Stomach smooth muscle (tissue), 2 donors: ENCODE results near the gene KCNH1.

ENCODE experiments used
- H3K27ac ChIP-seq: one replicate; pipeline ENCODE4 v1.7.0; 2013; ENCODE audit warnings: mild to moderate bottlenecking, low read length, inconsistent platforms
- H3K27me3 ChIP-seq, 2 donors: one replicate each; pipeline ENCODE4 v1.7.0; 2013; ENCODE audit warnings: low read length in 2 of 2; ENCODE audit not compliant: insufficient read depth in 2 of 2, control insufficient read depth in 1 of 2
- H3K36me3 ChIP-seq, 2 donors: one replicate each; pipeline ENCODE4 v1.7.0; 2013; ENCODE audit warnings: low read length in 2 of 2; ENCODE audit not compliant: control insufficient read depth in 2 of 2, insufficient read depth in 2 of 2
- H3K4me1 ChIP-seq: one replicate; pipeline ENCODE4 v1.7.0; 2013; ENCODE audit warnings: low read length; ENCODE audit not compliant: control insufficient read depth, insufficient read depth
- H3K4me3 ChIP-seq, 2 donors: one replicate each; pipeline ENCODE4 v1.7.0; 2013; ENCODE audit warnings: low read length in 2 of 2
- H3K9ac ChIP-seq, 2 donors: one replicate each; pipeline ENCODE4 v1.7.0; 2013; ENCODE audit warnings: low read length in 2 of 2, mild to moderate bottlenecking in 1 of 2
- H3K9me3 ChIP-seq, 2 donors: one replicate each; pipeline ENCODE4 v1.7.0; 2013; ENCODE audit warnings: low read length in 2 of 2; ENCODE audit not compliant: control insufficient read depth in 2 of 2
- donor health status: healthy.
- donor health status: Pancreatic carcinoma.

Gene KCNH1

GRCh38 chr1:210652329-210652954 is 481.5 kb downstream of the KCNH1 start:
- H3K27ac ChIP-seq: no peak overlapping the region
- no peaks in the 10 kb centered on the region for H3K27me3 ChIP-seq
- H3K36me3 ChIP-seq: no peaks in the 10 kb centered on the region
- no peak overlapping the region for H3K4me3 ChIP-seq
- H3K4me1 ChIP-seq: no peaks in the 10 kb centered on the region
- no peak overlapping the region for H3K9ac ChIP-seq
- no peaks in the 10 kb centered on the region for H3K9me3 ChIP-seq

GRCh38 chr1:210650403-210650802 is 483.5 kb downstream of the KCNH1 start:
- H3K27ac ChIP-seq: no peak overlapping the region

GRCh38 chr1:210648588-210649269 is 485.2 kb downstream of the KCNH1 start:
- Histone ChIP-seq H3K4me1 (no peaks in the 10 kb centered on the region), H3K27me3 (no peaks in the 10 kb centered on the region), H3K9me3 (no peaks in the 10 kb centered on the region), H3K4me3 (no peak overlapping the region), H3K9ac (no peak overlapping the region), H3K36me3 (no peaks in the 10 kb centered on the region), H3K27ac (no peak overlapping the region)

More at GRCh38 chr1:210650403-210650802, 483.5 kb downstream of the KCNH1 start:
- H3K27me3 ChIP-seq: no peaks in the 10 kb centered on the region
- H3K9me3 ChIP-seq: no peaks in the 10 kb centered on the region
- no peak overlapping the region for H3K4me3 ChIP-seq
- no peak overlapping the region for H3K9ac ChIP-seq
- H3K36me3 ChIP-seq: no peaks in the 10 kb centered on the region
- H3K4me1 ChIP-seq: no peaks in the 10 kb centered on the region

GRCh38 chr1:210647406-210648333 is 486.3 kb downstream of the KCNH1 start:
- Histone ChIP-seq H3K36me3 (no peaks in the 10 kb centered on the region), H3K4me1 (no peaks in the 10 kb centered on the region), H3K27me3 (no peaks in the 10 kb centered on the region), H3K27ac (no peak overlapping the region), H3K9ac (no peak overlapping the region), H3K4me3 (no peak overlapping the region), H3K9me3 (no peaks in the 10 kb centered on the region)

GRCh38 chr1:210646258-210646616 is 487.7 kb downstream of the KCNH1 start:
- H3K9ac ChIP-seq: no peak overlapping the region
- no peak overlapping the region for H3K4me3 ChIP-seq
- H3K36me3 ChIP-seq: no peaks in the 10 kb centered on the region
- no peaks in the 10 kb centered on the region for H3K27me3 ChIP-seq
- H3K4me1 ChIP-seq: no peaks in the 10 kb centered on the region
- H3K9me3 ChIP-seq: no peaks in the 10 kb centered on the region
- H3K27ac ChIP-seq: no peak overlapping the region

- H3K27me3 ChIP-seq: no peaks in the 10 kb centered on the region
- no peak overlapping the region for H3K4me3 ChIP-seq
- no peaks in the 10 kb centered on the region for H3K36me3 ChIP-seq
- no peaks in the 10 kb centered on the region for H3K9me3 ChIP-seq
- no peaks in the 10 kb centered on the region for H3K4me1 ChIP-seq
- no peak overlapping the region for H3K9ac ChIP-seq
- H3K27ac ChIP-seq: no peak overlapping the region
These were observed 488.2 kb downstream of the KCNH1 start for GRCh38 chr1:210645582-210646257.

- Histone ChIP-seq H3K9ac (no peak overlapping the region), H3K9me3 (no peaks in the 10 kb centered on the region), H3K27ac (no peak overlapping the region), H3K4me1 (no peaks in the 10 kb centered on the region), H3K27me3 (no peaks in the 10 kb centered on the region), H3K4me3 (no peak overlapping the region), H3K36me3 (no peaks in the 10 kb centered on the region)
These were observed 492.4 kb downstream of the KCNH1 start for GRCh38 chr1:210641582-210641981.

- no peak overlapping the region for H3K27ac ChIP-seq
- H3K36me3 ChIP-seq: no peaks in the 10 kb centered on the region
These were observed 498.8 kb downstream of the KCNH1 start for GRCh38 chr1:210635108-210635507.

GRCh38 chr1:210633636-210634035 is 500.3 kb downstream of the KCNH1 start:
- no peak overlapping the region for H3K4me3 ChIP-seq
- no peaks in the 10 kb centered on the region for H3K4me1 ChIP-seq
- H3K36me3 ChIP-seq: no peaks in the 10 kb centered on the region
- no peaks in the 10 kb centered on the region for H3K9me3 ChIP-seq
- no peak overlapping the region for H3K9ac ChIP-seq
- no peaks in the 10 kb centered on the region for H3K27me3 ChIP-seq
- H3K27ac ChIP-seq: no peak overlapping the region

More at GRCh38 chr1:210635108-210635507, 498.8 kb downstream of the KCNH1 start:
- no peaks in the 10 kb centered on the region for H3K9me3 ChIP-seq
- H3K4me3 ChIP-seq: no peak overlapping the region
- H3K4me1 ChIP-seq: no peaks in the 10 kb centered on the region
- H3K9ac ChIP-seq: no peak overlapping the region
- H3K27me3 ChIP-seq: no peaks in the 10 kb centered on the region

- Histone ChIP-seq H3K4me3 (no peak overlapping the region), H3K9me3 (no peaks in the 10 kb centered on the region), H3K4me1 (no peaks in the 10 kb centered on the region), H3K36me3 (no peaks in the 10 kb centered on the region), H3K27me3 (no peaks in the 10 kb centered on the region), H3K9ac (no peak overlapping the region), H3K27ac (no peak overlapping the region)
These were observed 500.8 kb downstream of the KCNH1 start for GRCh38 chr1:210633140-210633539.
